ENCODE results near the gene SOD3. TPM values are rescaled to one million over a fixed set of nuclear protein-coding genes. Genes with fewer than 3 reads are reported as not detected.

Gene SOD3
- total and polyA plus RNA-seq, 2 donors (not counting 1 experiment from before 2014, with no cell fraction given) = 19.6 to 34.8 TPM

GRCh38 chr4:24748758-24749350 is 46.5 kb upstream of the SOD3 start:
- H3K27ac ChIP-seq (ENCODE audit: insufficient read depth, low read length) = no peak overlapping the region
- H4K20me1 ChIP-seq (ENCODE audit: control insufficient read depth, extremely low read depth, insufficient read depth, low read length) = no peaks in the 10 kb centered on the region
- no peaks in the 10 kb centered on the region for H3K36me3 ChIP-seq (ENCODE audit: control insufficient read depth, insufficient read depth, low read length)
- H3K4me3 ChIP-seq (replicated peaks in 1 of 4; ENCODE audit: control extremely low read depth in 1 of 4, insufficient read depth in 1 of 4, low read depth in 3 of 4, low read length in 4 of 4) = no peak overlapping the region
- no peaks in the 10 kb centered on the region for H3K79me2 ChIP-seq (ENCODE audit: control insufficient read depth, insufficient read depth, low read length)
- H3K27me3 ChIP-seq (ENCODE audit: control insufficient read depth, insufficient read depth, low read length) = no peaks in the 10 kb centered on the region
- no peak overlapping the region for H3K9ac ChIP-seq (ENCODE audit: insufficient read depth, low read length)
- TF ChIP-seq EZH2 (IDR thresholded peaks at IDR 0.05; ENCODE audit: low read length, missing control alignments) = no peak
- TF ChIP-seq CTCF (conservative IDR thresholded peaks at IDR 0.05 in 1 of 2, IDR thresholded peaks at IDR 0.05 in 1 of 2; ENCODE audit: low read depth in 1 of 2, low read length in 2 of 2) = no peak
- no peaks in the 10 kb centered on the region for H3K9me3 ChIP-seq (ENCODE audit: control insufficient read depth, insufficient read depth, low read depth, low read length)
- no peaks in the 10 kb centered on the region for H3K4me1 ChIP-seq (ENCODE audit: control insufficient read depth, extremely low read depth, insufficient read depth, low read length)
- no peak overlapping the region for H3K4me2 ChIP-seq (ENCODE audit: extremely low read depth, insufficient read depth, low read length)
- no peak for DNase-seq (ENCODE audit: low read depth in 2 of 2)
- no peak overlapping the region for H2AFZ ChIP-seq (ENCODE audit: low read length)

- Histone ChIP-seq H2AFZ (ENCODE audit: low read length) (no peak overlapping the region), H3K27ac (ENCODE audit: insufficient read depth, low read length) (no peak overlapping the region)
Measured at GRCh38 chr4:24750106-24750505, 45.3 kb upstream of the SOD3 start.

GRCh38 chr4:24751926-24752539 is 43.3 kb upstream of the SOD3 start:
- H2AFZ ChIP-seq (ENCODE audit: low read length) = no peak overlapping the region
- H3K27me3 ChIP-seq (ENCODE audit: control insufficient read depth, insufficient read depth, low read length) = no peaks in the 10 kb centered on the region
- H3K4me2 ChIP-seq (ENCODE audit: extremely low read depth, insufficient read depth, low read length) = no peak overlapping the region
- H3K36me3 ChIP-seq (ENCODE audit: control insufficient read depth, insufficient read depth, low read length) = no peaks in the 10 kb centered on the region
- no peak overlapping the region for H3K9ac ChIP-seq (ENCODE audit: insufficient read depth, low read length)
- DNase-seq (ENCODE audit: low read depth in 2 of 2) = no peak
- H4K20me1 ChIP-seq (ENCODE audit: control insufficient read depth, extremely low read depth, insufficient read depth, low read length) = no peaks in the 10 kb centered on the region
- no peak for TF ChIP-seq EZH2 (IDR thresholded peaks at IDR 0.05; ENCODE audit: low read length, missing control alignments)
- TF ChIP-seq CTCF (conservative IDR thresholded peaks at IDR 0.05 in 1 of 2, IDR thresholded peaks at IDR 0.05 in 1 of 2; ENCODE audit: low read depth in 1 of 2, low read length in 2 of 2) = no peak
- H3K4me3 ChIP-seq (replicated peaks in 1 of 4; ENCODE audit: control extremely low read depth in 1 of 4, insufficient read depth in 1 of 4, low read depth in 3 of 4, low read length in 4 of 4) = no peak overlapping the region
- H3K4me1 ChIP-seq (ENCODE audit: control insufficient read depth, extremely low read depth, insufficient read depth, low read length) = no peaks in the 10 kb centered on the region
- no peaks in the 10 kb centered on the region for H3K79me2 ChIP-seq (ENCODE audit: control insufficient read depth, insufficient read depth, low read length)
- no peaks in the 10 kb centered on the region for H3K9me3 ChIP-seq (ENCODE audit: control insufficient read depth, insufficient read depth, low read depth, low read length)
- no peak overlapping the region for H3K27ac ChIP-seq (ENCODE audit: insufficient read depth, low read length)

More at GRCh38 chr4:24750106-24750505, 45.3 kb upstream of the SOD3 start:
- Histone ChIP-seq H3K9ac (ENCODE audit: insufficient read depth, low read length) (no peak overlapping the region), H3K36me3 (ENCODE audit: control insufficient read depth, insufficient read depth, low read length) (no peaks in the 10 kb centered on the region), H3K4me2 (ENCODE audit: extremely low read depth, insufficient read depth, low read length) (no peak overlapping the region), H3K4me3 (replicated peaks in 1 of 4; ENCODE audit: control extremely low read depth in 1 of 4, insufficient read depth in 1 of 4, low read depth in 3 of 4, low read length in 4 of 4) (no peak overlapping the region), H3K9me3 (ENCODE audit: control insufficient read depth, insufficient read depth, low read depth, low read length) (no peaks in the 10 kb centered on the region), H3K27me3 (ENCODE audit: control insufficient read depth, insufficient read depth, low read length) (no peaks in the 10 kb centered on the region), H3K79me2 (ENCODE audit: control insufficient read depth, insufficient read depth, low read length) (no peaks in the 10 kb centered on the region), H3K4me1 (ENCODE audit: control insufficient read depth, extremely low read depth, insufficient read depth, low read length) (no peaks in the 10 kb centered on the region), H4K20me1 (ENCODE audit: control insufficient read depth, extremely low read depth, insufficient read depth, low read length) (no peaks in the 10 kb centered on the region)
- TF ChIP-seq EZH2 (IDR thresholded peaks at IDR 0.05; ENCODE audit: low read length, missing control alignments) = no peak
- no peak for TF ChIP-seq CTCF (conservative IDR thresholded peaks at IDR 0.05 in 1 of 2, IDR thresholded peaks at IDR 0.05 in 1 of 2; ENCODE audit: low read depth in 1 of 2, low read length in 2 of 2)
- DNase-seq (ENCODE audit: low read depth in 2 of 2) = no peak
